Panc1 (cell line): ENCODE results near the gene PTK6. TPM values are rescaled to one million over a fixed set of nuclear protein-coding genes. Genes with fewer than 3 reads are reported as not detected.

Experiments used
- ATAC-seq: fragments of 200-7000 bp; cut with Tn5 transposase; 2 replicates; pipeline ENCODE4 v1.9.1; 2020; ENCODE audit warnings: mild to moderate bottlenecking, moderate library complexity
- BruUV-seq: library from RNA; stranded (reverse); fragments of 400-500 nt; replicated peaks from 2 replicates; lab custom pipeline; 2021; lab: Mats Ljungman, UMichigan
- CTCF ChIA-PET: fragments of 300-600 bp; sonication (Branson Sonifier 250); formaldehyde crosslinking; loops from one replicate; lab custom pipeline; 2022; ENCODE audit warnings: antibody characterized with exemption; lab: Charles Lee
- POLR2A ChIA-PET: fragments of 300-600 bp; sonication (Branson Sonifier 250); formaldehyde crosslinking; loops from one replicate; lab custom pipeline; 2022; ENCODE audit warnings: antibody characterized with exemption; lab: Charles Lee
- DNase-seq: peaks from one replicate; pipeline ENCODE4 v3.0.0-alpha.2; 2010; ENCODE audit warnings: low read depth, low spot score
- H3K27ac ChIP-seq: 2 replicates; pipeline ENCODE4 v1.5.1; 2011; ENCODE audit warnings: mild to moderate bottlenecking, low read length, inconsistent platforms
- H3K27me3 ChIP-seq: fragments of 200-500 bp; sonication (Bioruptor generic); 2 replicates; pipeline ENCODE4 v1.6.0; 2014; ENCODE audit warnings: low read length, inconsistent platforms; ENCODE audit not compliant: control insufficient read depth, insufficient read depth
- H3K36me3 ChIP-seq: fragments of 200-500 bp; sonication (Bioruptor generic); 2 replicates; pipeline ENCODE4 v1.5.1; 2014; ENCODE audit warnings: inconsistent platforms, mild to moderate bottlenecking, low read length, moderate library complexity; ENCODE audit not compliant: control insufficient read depth, insufficient read depth
- H3K4me1 ChIP-seq: 2 replicates; pipeline ENCODE4 v1.5.1; 2011; ENCODE audit warnings: inconsistent platforms, mild to moderate bottlenecking, low read length, moderate library complexity; ENCODE audit not compliant: control insufficient read depth, insufficient read depth
- H3K4me3 ChIP-seq, 2 experiments: 2 replicates each; pipeline ENCODE4 v1.5.1; 2011 to 2012; ENCODE audit warnings: low read depth in 2 of 2, low read length in 2 of 2, mild to moderate bottlenecking in 2 of 2, inconsistent platforms in 1 of 2, moderate library complexity in 1 of 2
- H3K9me3 ChIP-seq: fragments of 200-500 bp; sonication (Bioruptor generic); 2 replicates; pipeline ENCODE4 v1.5.1; 2014; ENCODE audit warnings: low read depth, mild to moderate bottlenecking, inconsistent platforms, low read length, moderate library complexity; ENCODE audit not compliant: control insufficient read depth, insufficient read depth
- POLR2AphosphoS5 ChIP-seq: IDR thresholded peaks from 2 replicates; pipeline ENCODE4 v1.6.1; 2012; ENCODE audit warnings: mild to moderate bottlenecking, low read depth, low read length, moderate library complexity
- SIN3A ChIP-seq: IDR thresholded peaks from 2 replicates; pipeline ENCODE4 v1.6.1; 2012; ENCODE audit warnings: low read depth, mild to moderate bottlenecking, low read length, moderate library complexity, borderline replicate concordance; ENCODE audit not compliant: insufficient read depth
- TCF7L2 ChIP-seq: IDR thresholded peaks from 2 replicates; pipeline ENCODE4 v1.6.1; 2011; ENCODE audit warnings: mild to moderate bottlenecking, low read depth, low read length, inconsistent platforms
- in situ Hi-C: cut with HindIII; loops from 2 replicates; pipeline ENCODE4 v1.10.0; 2016; ENCODE audit warnings: low sequenced_read_pairs, low pct_unique_long_range_greater_than_20kb
- intact Hi-C: fragments of 100-400 bp; cut with micrococcal nuclease; formaldehyde crosslinking; loops from one replicate; pipeline ENCODE4 v1.10.0; 2022; ENCODE audit not compliant: unreplicated experiment
- total RNA-seq: library from RNA; stranded (reverse); gene quantifications from one replicate; pipeline ENCODE4 v1.2.1, GENCODE V29; 2021; ENCODE audit not compliant: unreplicated experiment
- TF ChIP-seq, protein P1 (sequence below), 2 experiments: IDR thresholded peaks; 2 replicates each; pipeline ENCODE4 v1.6.1; 2011 to 2012; ENCODE audit warnings: low read depth in 2 of 2, control low read depth in 1 of 2, low read length in 1 of 2, mild to moderate bottlenecking in 1 of 2, moderate library complexity in 1 of 2; ENCODE audit not compliant: insufficient read depth in 1 of 2
- TF ChIP-seq, protein P2 (sequence below): fragments of 450-650 bp; IDR thresholded peaks from 2 replicates; pipeline ENCODE4 v1.5.1; 2017; ENCODE audit warnings: mild to moderate bottlenecking

PTK6 gene
- total RNA-seq, 1 experiment from 2014 or later: 6.5 TPM

DNA sequence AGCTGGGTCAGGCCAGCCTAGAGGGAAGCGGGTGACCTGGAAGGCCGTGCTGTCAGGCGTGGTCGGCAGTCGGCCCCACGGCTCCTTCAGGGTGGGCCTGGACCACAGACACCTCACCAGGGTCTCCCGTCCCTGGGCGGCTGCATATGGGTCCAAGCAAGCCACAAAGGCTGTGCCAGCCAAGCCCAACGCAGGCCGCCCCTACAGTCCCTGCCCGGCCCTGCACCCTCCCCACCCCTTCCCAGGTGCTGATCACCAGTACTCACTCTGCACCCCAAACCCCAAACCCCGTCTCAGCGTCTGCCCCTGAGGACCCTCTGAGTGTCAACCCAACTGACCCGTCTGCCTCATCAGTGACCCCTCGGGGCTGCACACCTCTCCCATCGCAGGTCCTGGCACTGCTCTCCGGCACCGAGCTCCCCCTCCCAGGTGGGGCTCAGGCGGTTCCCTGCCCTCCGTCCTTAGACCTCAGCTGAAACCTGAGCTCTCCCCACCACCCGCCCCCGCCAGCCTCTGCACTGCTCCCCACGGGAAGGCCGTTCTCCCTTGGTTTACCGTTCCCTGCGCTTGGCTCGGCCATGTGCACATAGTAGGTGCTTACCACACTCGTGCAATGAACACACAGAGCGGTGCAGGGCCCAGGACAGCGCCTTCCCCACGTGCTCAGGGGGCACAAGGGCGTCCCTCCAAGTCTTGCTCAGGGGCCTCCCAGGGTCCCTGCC lies 18.1 kb downstream of the PTK6 start:
- Histone ChIP-seq H3K9me3 (no peaks in the 10 kb centered on the region), H3K4me3 (peak overlapping the region; percentile 78 to 79), H3K27ac (peak overlapping the region; percentile 80), H3K36me3 (peaks cover 4% of the 10 kb centered on the region; the same call in 1 of the 2 replicates), H3K4me1 (peaks cover 7% of the 10 kb centered on the region), H3K27me3 (no peaks in the 10 kb centered on the region)
- ChIA-PET CTCF (no interaction called here), POLR2A (no interaction called here)
- in situ Hi-C loops: no loop called here
- TF ChIP-seq TCF7L2 (no peak), SIN3A (no peak), POLR2AphosphoS5 (no peak)
- TF ChIP-seq, protein P1, sequence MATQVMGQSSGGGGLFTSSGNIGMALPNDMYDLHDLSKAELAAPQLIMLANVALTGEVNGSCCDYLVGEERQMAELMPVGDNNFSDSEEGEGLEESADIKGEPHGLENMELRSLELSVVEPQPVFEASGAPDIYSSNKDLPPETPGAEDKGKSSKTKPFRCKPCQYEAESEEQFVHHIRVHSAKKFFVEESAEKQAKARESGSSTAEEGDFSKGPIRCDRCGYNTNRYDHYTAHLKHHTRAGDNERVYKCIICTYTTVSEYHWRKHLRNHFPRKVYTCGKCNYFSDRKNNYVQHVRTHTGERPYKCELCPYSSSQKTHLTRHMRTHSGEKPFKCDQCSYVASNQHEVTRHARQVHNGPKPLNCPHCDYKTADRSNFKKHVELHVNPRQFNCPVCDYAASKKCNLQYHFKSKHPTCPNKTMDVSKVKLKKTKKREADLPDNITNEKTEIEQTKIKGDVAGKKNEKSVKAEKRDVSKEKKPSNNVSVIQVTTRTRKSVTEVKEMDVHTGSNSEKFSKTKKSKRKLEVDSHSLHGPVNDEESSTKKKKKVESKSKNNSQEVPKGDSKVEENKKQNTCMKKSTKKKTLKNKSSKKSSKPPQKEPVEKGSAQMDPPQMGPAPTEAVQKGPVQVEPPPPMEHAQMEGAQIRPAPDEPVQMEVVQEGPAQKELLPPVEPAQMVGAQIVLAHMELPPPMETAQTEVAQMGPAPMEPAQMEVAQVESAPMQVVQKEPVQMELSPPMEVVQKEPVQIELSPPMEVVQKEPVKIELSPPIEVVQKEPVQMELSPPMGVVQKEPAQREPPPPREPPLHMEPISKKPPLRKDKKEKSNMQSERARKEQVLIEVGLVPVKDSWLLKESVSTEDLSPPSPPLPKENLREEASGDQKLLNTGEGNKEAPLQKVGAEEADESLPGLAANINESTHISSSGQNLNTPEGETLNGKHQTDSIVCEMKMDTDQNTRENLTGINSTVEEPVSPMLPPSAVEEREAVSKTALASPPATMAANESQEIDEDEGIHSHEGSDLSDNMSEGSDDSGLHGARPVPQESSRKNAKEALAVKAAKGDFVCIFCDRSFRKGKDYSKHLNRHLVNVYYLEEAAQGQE (IDR thresholded peaks at IDR 0.05; ENCODE audit: insufficient read depth in 1 of 2, low read depth in 2 of 2, low read length in 1 of 2): no peak
- TF ChIP-seq, protein P2, sequence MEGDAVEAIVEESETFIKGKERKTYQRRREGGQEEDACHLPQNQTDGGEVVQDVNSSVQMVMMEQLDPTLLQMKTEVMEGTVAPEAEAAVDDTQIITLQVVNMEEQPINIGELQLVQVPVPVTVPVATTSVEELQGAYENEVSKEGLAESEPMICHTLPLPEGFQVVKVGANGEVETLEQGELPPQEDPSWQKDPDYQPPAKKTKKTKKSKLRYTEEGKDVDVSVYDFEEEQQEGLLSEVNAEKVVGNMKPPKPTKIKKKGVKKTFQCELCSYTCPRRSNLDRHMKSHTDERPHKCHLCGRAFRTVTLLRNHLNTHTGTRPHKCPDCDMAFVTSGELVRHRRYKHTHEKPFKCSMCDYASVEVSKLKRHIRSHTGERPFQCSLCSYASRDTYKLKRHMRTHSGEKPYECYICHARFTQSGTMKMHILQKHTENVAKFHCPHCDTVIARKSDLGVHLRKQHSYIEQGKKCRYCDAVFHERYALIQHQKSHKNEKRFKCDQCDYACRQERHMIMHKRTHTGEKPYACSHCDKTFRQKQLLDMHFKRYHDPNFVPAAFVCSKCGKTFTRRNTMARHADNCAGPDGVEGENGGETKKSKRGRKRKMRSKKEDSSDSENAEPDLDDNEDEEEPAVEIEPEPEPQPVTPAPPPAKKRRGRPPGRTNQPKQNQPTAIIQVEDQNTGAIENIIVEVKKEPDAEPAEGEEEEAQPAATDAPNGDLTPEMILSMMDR: no peak
- intact Hi-C loops: no loop called here
- ATAC-seq (no peak), DNase-seq (no peak)
- BruUV-seq: no TSS peak

DNA sequence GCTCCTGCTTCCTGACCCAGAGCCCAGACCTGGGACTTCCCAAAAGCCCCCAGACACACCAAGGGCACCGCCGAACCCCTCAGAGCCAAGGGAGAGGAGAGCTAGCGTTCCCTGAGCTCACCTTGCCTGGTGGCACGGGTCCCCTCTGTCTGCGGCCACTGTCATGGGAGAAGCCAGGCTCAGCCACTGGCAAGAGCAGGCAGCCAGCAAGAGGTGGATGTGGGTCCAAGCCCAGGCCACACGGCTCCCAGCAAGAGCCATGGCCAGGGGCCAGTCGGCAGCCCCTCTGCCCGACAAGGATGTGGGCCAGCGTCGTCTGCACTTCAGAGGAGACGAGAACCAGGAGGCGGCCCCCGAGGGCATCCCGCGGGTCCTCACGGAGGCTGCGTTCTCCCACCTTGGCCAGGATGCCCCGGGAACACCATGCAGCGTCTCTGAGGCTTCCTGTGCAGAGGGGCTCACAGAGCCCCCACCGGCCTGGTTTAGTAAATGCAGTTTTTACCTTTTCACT lies 18.8 kb downstream of the PTK6 start:
- peaks cover 4% of the 10 kb centered on the region; the same call in 1 of the 2 replicates for H3K36me3 ChIP-seq
- ChIA-PET CTCF (no interaction called here), POLR2A (no interaction called here)
- H3K4me3 ChIP-seq: no peak overlapping the region
- H3K4me1 ChIP-seq: peaks cover 7% of the 10 kb centered on the region
- in situ Hi-C loops: no loop called here
- ATAC-seq: no peak
- intact Hi-C loops: no loop called here
- H3K27ac ChIP-seq: no peak overlapping the region
- H3K9me3 ChIP-seq: no peaks in the 10 kb centered on the region
- DNase-seq: no peak
- BruUV-seq: no TSS peak
- TF ChIP-seq, protein P1 (IDR thresholded peaks at IDR 0.05; ENCODE audit: insufficient read depth in 1 of 2, low read depth in 2 of 2, low read length in 1 of 2): no peak
- TF ChIP-seq POLR2AphosphoS5: no peak
- TF ChIP-seq TCF7L2: no peak
- TF ChIP-seq, protein P2: no peak
- TF ChIP-seq SIN3A: no peak
- H3K27me3 ChIP-seq: no peaks in the 10 kb centered on the region
